Loucy (cell line): ENCODE data around the gene OR6J1.

Experiments used
- H2AFZ ChIP-seq: fragments of 200-600 bp; sonication (generic); 2 replicates; pipeline ENCODE4 v1.6.0; 2016; ENCODE audit warnings: antibody characterized with exemption, mild to moderate bottlenecking, low read length, moderate library complexity
- H3F3A ChIP-seq: fragments of 200-600 bp; 2 replicates; pipeline ENCODE4 v1.6.0; 2016; ENCODE audit warnings: antibody characterized with exemption, low read depth, mild to moderate bottlenecking
- H3K27me3 ChIP-seq: fragments of 200-600 bp; sonication (generic); 2 replicates; pipeline ENCODE4 v1.6.1; 2014; ENCODE audit warnings: low read length, mild to moderate bottlenecking; ENCODE audit not compliant: insufficient read depth, poor library complexity, severe bottlenecking
- H3K36me3 ChIP-seq: fragments of 200-600 bp; sonication (generic); 2 replicates; pipeline ENCODE4 v1.6.1; 2016; ENCODE audit warnings: low read length; ENCODE audit not compliant: insufficient read depth
- H3K4me1 ChIP-seq: fragments of 200-600 bp; sonication (generic); 2 replicates; pipeline ENCODE4 v1.5.1; 2014; ENCODE audit warnings: low read length, mild to moderate bottlenecking; ENCODE audit not compliant: insufficient read depth, poor library complexity, severe bottlenecking
- H3K4me2 ChIP-seq: fragments of 200-600 bp; sonication (generic); 2 replicates; pipeline ENCODE4 v1.6.0; 2014; ENCODE audit warnings: antibody characterized with exemption, low read length, low read depth, mild to moderate bottlenecking; ENCODE audit not compliant: poor library complexity, severe bottlenecking
- H3K4me3 ChIP-seq: fragments of 200-600 bp; sonication (generic); 2 replicates; pipeline ENCODE4 v1.5.1; 2014; ENCODE audit warnings: low read length, mild to moderate bottlenecking, mixed read lengths; ENCODE audit not compliant: poor library complexity, severe bottlenecking
- H3K79me2 ChIP-seq: fragments of 200-600 bp; sonication (generic); 2 replicates; pipeline ENCODE4 v1.6.1; 2014; ENCODE audit warnings: low read length; ENCODE audit not compliant: insufficient read depth
- H3K9ac ChIP-seq: fragments of 200-600 bp; sonication (generic); 2 replicates; pipeline ENCODE4 v1.6.0; 2014; ENCODE audit warnings: mild to moderate bottlenecking, low read depth, low read length, moderate library complexity; ENCODE audit not compliant: poor library complexity, severe bottlenecking
- H3K9me2 ChIP-seq: fragments of 200-600 bp; sonication (generic); replicated peaks from 2 replicates; pipeline ENCODE4 v1.6.1; 2016; ENCODE audit warnings: low read depth, low read length, mixed read lengths
- H3K9me3 ChIP-seq: fragments of 200-600 bp; sonication (generic); 2 replicates; pipeline ENCODE4 v1.6.1; 2014; ENCODE audit warnings: mild to moderate bottlenecking, antibody characterized with exemption, low read length, low read depth; ENCODE audit not compliant: insufficient read depth
- H4K20me1 ChIP-seq: fragments of 200-600 bp; sonication (generic); 2 replicates; pipeline ENCODE4 v1.6.0; 2014; ENCODE audit warnings: antibody characterized with exemption, low read length, mild to moderate bottlenecking; ENCODE audit not compliant: insufficient read depth, poor library complexity, severe bottlenecking
- EZH2phosphoT487 ChIP-seq: fragments of 200-600 bp; IDR thresholded peaks from 2 replicates; pipeline ENCODE4 v1.6.1; 2018; ENCODE audit warnings: antibody characterized with exemption, mild to moderate bottlenecking, moderate library complexity, borderline replicate concordance
- TF ChIP-seq, protein P1 (sequence below): fragments of 200-600 bp; sonication (generic); conservative IDR thresholded peaks from 2 replicates; pipeline ENCODE4 v1.5.1; 2014; ENCODE audit warnings: mild to moderate bottlenecking, antibody characterized with exemption, low read length

Gene OR6J1

DNA sequence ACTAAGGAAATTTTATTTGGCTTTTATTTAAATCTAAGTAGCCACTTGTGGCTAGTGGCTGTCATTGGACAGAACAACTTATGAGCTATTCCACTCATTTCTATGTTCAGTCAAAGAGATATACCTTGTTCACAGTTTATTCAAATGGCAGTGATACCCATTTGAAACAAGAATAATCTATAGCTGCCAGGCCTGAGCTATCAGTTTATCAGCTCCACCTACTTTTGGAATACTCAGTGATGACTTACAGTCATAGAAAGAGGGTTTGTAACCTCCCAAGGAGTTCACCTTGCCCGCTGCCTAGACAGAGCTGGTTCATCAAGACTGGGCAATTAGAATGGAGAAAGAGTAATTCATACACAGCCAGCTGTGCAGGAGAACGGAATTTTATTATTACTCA, 50.6 kb downstream of the OR6J1 start:
- no peaks in the 10 kb centered on the region for H3K36me3 ChIP-seq
- H3K9me2 ChIP-seq = no peaks in the 10 kb centered on the region
- no peak overlapping the region for H3K4me2 ChIP-seq
- 0 out of 2 replicates have a peak, but pooled peaks cover 3% of the 10 kb centered on the region for H3F3A ChIP-seq
- H3K4me1 ChIP-seq = peaks cover under 1% of the 10 kb centered on the region
- no peaks in the 10 kb centered on the region for H3K9me3 ChIP-seq
- TF ChIP-seq, protein P1, sequence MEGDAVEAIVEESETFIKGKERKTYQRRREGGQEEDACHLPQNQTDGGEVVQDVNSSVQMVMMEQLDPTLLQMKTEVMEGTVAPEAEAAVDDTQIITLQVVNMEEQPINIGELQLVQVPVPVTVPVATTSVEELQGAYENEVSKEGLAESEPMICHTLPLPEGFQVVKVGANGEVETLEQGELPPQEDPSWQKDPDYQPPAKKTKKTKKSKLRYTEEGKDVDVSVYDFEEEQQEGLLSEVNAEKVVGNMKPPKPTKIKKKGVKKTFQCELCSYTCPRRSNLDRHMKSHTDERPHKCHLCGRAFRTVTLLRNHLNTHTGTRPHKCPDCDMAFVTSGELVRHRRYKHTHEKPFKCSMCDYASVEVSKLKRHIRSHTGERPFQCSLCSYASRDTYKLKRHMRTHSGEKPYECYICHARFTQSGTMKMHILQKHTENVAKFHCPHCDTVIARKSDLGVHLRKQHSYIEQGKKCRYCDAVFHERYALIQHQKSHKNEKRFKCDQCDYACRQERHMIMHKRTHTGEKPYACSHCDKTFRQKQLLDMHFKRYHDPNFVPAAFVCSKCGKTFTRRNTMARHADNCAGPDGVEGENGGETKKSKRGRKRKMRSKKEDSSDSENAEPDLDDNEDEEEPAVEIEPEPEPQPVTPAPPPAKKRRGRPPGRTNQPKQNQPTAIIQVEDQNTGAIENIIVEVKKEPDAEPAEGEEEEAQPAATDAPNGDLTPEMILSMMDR = no peak
- TF ChIP-seq EZH2phosphoT487 = no peak
- H3K9ac ChIP-seq = no peak overlapping the region
- peaks cover 3% of the 10 kb centered on the region for H3K79me2 ChIP-seq
- no peak overlapping the region for H3K4me3 ChIP-seq
- no peak overlapping the region for H2AFZ ChIP-seq
- no peaks in the 10 kb centered on the region for H3K27me3 ChIP-seq
- H4K20me1 ChIP-seq = peaks cover 3% of the 10 kb centered on the region

DNA sequence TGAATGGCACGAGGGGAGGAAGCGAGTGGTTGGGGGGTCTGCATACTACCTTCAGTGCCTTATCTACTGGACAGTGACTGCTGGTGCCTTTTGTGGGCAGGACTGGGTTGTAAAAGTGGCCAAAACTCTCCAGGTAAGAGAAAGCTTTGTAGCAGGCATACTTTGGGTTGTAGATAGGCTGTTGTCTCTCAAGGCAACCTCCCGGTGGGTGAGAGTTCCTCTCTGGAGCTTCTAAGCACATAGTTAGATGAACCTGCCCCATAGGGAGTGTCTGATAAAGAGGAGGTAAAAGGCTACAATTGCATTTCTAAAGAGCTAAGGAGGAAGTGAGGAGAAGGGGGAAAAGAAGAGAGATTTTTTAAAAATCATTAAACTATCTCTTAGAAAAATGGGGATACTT, 51.0 kb downstream of the OR6J1 start:
- H3K9ac ChIP-seq = no peak overlapping the region
- H3F3A ChIP-seq = 0 out of 2 replicates have a peak, but pooled peaks cover 3% of the 10 kb centered on the region
- no peak for TF ChIP-seq EZH2phosphoT487
- TF ChIP-seq, protein P1 = no peak
- peaks cover 7% of the 10 kb centered on the region for H3K79me2 ChIP-seq
- peaks cover 7% of the 10 kb centered on the region for H4K20me1 ChIP-seq
- H3K27me3 ChIP-seq = no peaks in the 10 kb centered on the region
- no peak overlapping the region for H3K4me2 ChIP-seq
- no peak overlapping the region for H3K4me3 ChIP-seq
- H3K9me2 ChIP-seq = no peaks in the 10 kb centered on the region
- H3K4me1 ChIP-seq = peaks cover 5% of the 10 kb centered on the region
- no peaks in the 10 kb centered on the region for H3K9me3 ChIP-seq
- no peaks in the 10 kb centered on the region for H3K36me3 ChIP-seq
- no peak overlapping the region; the same call in 1 of the 2 replicates for H2AFZ ChIP-seq

DNA sequence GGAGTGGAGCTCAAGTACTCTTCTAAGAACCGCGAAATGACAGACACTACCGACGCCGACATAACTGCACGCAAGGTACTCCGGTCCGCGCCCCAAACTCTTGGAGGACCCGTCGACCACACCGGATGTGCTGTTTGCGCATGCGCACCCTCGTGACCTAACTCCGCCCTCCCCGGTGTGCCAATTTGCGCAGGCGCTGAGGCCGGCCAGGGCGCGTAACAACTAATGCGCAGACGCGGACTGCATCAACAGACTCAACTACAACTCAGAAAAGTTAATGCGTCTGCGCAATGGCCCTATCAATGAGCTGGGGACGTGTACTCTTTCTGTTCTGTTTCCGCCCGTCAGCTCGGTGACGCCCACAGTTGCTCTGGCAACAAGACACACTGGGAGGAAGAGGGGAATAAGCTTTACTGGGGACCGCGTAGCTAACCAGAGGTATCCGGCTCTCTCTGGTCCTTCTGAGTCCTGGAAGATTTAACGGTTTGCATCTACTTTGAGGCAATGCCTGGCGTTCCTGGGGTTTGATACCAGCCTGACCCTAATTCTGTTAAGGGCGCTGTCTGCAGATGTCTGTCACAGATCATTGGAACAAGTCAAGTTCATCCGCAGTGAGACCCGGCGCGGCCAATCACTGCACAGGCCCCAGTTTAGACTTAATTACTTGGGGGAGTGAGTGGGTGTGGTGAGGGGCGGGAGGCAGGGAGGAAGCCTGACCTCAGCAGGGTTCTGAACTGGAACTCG, 54.9 kb downstream of the OR6J1 start, which contains the start of gene DAD1:
TSS of gene DAD1 (minus strand) at position 129 of the 744 bp plus-strand sequence. CDS start at position 62, 67 bp downstream.
- Histone ChIP-seq H3K9me2 (no peaks in the 10 kb centered on the region), H3K27me3 (no peaks in the 10 kb centered on the region), H3K4me3 (peak within 1 kb of the TSS; percentile 87), H2AFZ (peak within 1 kb of the TSS; percentile 94), H3K4me1 (peaks cover 32% of the 10 kb centered on the region), H3F3A (0 out of 2 replicates have a peak, but pooled peaks cover 3% of the 10 kb centered on the region), H3K79me2 (peaks cover 44% of the 10 kb centered on the region), H4K20me1 (peaks cover 14% of the 10 kb centered on the region), H3K36me3 (no peaks in the 10 kb centered on the region), H3K9me3 (no peaks in the 10 kb centered on the region), H3K4me2 (peak within 1 kb of the TSS; percentile 94), H3K9ac (peak within 1 kb of the TSS; percentile 91)
- TF ChIP-seq, protein P1 = no peak
- no peak for TF ChIP-seq EZH2phosphoT487
